ENCODE results near the gene BAAT. TPM values are rescaled to one million over a fixed set of nuclear protein-coding genes. Genes with fewer than 3 reads are reported as not detected.

The BAAT gene
- total and polyA plus RNA-seq, 9 donors: 0.10 to 0.31 (median 0.12) TPM; not detected in 6

DNA sequence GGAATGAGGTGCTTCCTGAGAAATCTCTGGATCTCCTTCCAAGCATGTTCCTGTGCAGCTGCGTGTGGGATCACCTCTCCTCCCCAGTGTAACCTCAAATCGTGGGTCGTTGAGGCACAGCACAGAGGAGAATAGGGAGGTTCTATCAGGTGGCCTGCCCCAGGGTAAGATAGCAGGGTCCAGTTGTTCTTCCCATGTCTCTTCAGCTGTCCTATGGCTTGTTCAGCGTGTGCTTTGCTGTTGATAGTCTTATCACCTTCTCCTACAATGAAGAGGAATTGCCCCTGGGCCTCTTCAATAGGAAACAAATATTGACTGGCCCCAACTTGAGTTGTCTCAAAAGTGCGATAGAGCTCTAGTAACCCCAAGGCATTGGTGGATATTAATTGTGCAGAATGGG lies 22.4 kb downstream of the BAAT start:
- Histone ChIP-seq H3K4me1 (ENCODE audit: insufficient read depth) (no peaks in the 10 kb centered on the region), H3K4me3 (no peak overlapping the region), H3K27me3 (no peaks in the 10 kb centered on the region), H3K36me3 (no peaks in the 10 kb centered on the region), H3K27ac (no peak overlapping the region), H3K9me3 (no peaks in the 10 kb centered on the region)
- no peak for TF ChIP-seq EP300 (IDR thresholded peaks at IDR 0.05)
- TF ChIP-seq POLR2A (IDR thresholded peaks at IDR 0.05): no peak
- TF ChIP-seq, protein P1, sequence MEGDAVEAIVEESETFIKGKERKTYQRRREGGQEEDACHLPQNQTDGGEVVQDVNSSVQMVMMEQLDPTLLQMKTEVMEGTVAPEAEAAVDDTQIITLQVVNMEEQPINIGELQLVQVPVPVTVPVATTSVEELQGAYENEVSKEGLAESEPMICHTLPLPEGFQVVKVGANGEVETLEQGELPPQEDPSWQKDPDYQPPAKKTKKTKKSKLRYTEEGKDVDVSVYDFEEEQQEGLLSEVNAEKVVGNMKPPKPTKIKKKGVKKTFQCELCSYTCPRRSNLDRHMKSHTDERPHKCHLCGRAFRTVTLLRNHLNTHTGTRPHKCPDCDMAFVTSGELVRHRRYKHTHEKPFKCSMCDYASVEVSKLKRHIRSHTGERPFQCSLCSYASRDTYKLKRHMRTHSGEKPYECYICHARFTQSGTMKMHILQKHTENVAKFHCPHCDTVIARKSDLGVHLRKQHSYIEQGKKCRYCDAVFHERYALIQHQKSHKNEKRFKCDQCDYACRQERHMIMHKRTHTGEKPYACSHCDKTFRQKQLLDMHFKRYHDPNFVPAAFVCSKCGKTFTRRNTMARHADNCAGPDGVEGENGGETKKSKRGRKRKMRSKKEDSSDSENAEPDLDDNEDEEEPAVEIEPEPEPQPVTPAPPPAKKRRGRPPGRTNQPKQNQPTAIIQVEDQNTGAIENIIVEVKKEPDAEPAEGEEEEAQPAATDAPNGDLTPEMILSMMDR (IDR thresholded peaks at IDR 0.05): no peak
- 61 to 80% (median 67%) methylated on average over 5 of the region's 5 CpGs for WGBS, 3 donors
- intact Hi-C loops (cut with DNase I): no loop called here
- no peak for DNase-seq

DNA sequence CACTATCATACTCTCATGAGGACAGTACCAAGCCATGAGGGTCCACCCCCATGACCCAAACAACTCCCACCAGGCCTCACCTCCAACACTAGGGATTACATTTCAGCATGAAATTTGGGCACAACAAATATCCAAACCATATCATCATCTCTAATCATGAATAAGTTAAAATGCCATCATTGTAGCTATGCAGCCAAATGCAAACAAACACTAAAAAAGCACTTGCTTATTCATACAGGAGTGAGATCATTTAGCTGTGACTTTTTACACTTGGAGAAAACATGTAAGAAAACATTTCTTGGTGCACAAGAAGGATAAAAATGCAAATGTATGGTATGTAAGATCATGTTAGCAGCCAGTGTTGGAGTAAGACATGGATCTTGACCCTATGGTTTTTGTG lies 24.2 kb downstream of the BAAT start:
- TF ChIP-seq POLR2A (IDR thresholded peaks at IDR 0.05): no peak
- TF ChIP-seq, protein P1 (IDR thresholded peaks at IDR 0.05): no peak
- no peak for TF ChIP-seq EP300 (IDR thresholded peaks at IDR 0.05)
- H3K27me3 ChIP-seq: no peaks in the 10 kb centered on the region
- H3K27ac ChIP-seq: no peak overlapping the region
- no peaks in the 10 kb centered on the region for H3K36me3 ChIP-seq
- H3K4me3 ChIP-seq: no peak overlapping the region
- no peak for DNase-seq
- H3K4me1 ChIP-seq (ENCODE audit: insufficient read depth): no peaks in the 10 kb centered on the region
- intact Hi-C loops (cut with DNase I): no loop called here
- H3K9me3 ChIP-seq: no peaks in the 10 kb centered on the region

DNA sequence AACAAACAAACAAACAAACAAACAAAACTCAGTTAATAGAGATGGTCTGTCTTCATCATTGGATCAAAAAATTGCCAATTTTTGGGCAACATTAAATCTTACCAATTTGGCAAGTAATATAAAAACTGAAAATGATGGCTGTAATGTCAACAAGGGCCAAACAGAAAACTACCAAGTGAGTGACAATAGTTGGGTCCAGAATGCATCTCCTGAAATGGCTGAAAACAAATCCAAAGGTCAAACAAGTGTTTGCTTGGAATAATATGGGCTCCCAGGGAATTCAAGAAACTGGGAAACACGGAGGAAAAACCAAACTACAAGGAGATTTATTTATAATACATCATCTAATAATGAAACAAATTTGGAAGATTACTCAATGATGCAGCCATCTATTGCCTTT lies 25.1 kb downstream of the BAAT start:
- no peak for DNase-seq
- Histone ChIP-seq H3K4me3 (no peak overlapping the region), H3K27me3 (no peaks in the 10 kb centered on the region), H3K9me3 (no peaks in the 10 kb centered on the region), H3K36me3 (no peaks in the 10 kb centered on the region), H3K4me1 (ENCODE audit: insufficient read depth) (no peaks in the 10 kb centered on the region), H3K27ac (no peak overlapping the region)
- intact Hi-C loops (cut with DNase I): no loop called here
- TF ChIP-seq EP300 (IDR thresholded peaks at IDR 0.05) (no peak), POLR2A (IDR thresholded peaks at IDR 0.05) (no peak)
- TF ChIP-seq, protein P1 (IDR thresholded peaks at IDR 0.05): no peak
- 59 to 70% (median 64%) methylated on average over 1 of the region's 1 CpG for WGBS, 3 donors

DNA sequence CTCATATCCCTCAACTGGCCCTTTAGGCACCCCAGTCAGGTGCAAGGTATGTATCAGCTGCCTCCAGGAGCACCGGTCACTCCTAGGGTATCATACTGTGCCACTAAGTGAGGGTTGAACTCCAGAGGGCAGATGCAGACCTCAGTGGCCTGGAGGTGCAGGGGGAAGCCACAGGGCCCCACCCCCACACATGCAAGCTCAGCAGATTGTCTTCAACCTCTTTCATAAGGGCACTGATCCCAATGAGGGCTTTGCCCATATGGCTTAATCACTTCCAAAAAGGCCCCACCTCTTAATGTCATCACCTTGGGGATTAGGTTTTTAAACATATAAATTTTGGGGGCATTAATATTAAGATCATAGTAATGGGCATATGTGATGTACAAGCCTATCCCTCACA lies 28.2 kb downstream of the BAAT start:
- Histone ChIP-seq H3K27me3 (no peaks in the 10 kb centered on the region), H3K27ac (no peak overlapping the region), H3K4me1 (ENCODE audit: insufficient read depth) (no peaks in the 10 kb centered on the region), H3K4me3 (no peak overlapping the region), H3K36me3 (no peaks in the 10 kb centered on the region), H3K9me3 (no peaks in the 10 kb centered on the region)
- TF ChIP-seq, protein P1 (IDR thresholded peaks at IDR 0.05): no peak
- TF ChIP-seq EP300 (IDR thresholded peaks at IDR 0.05) (no peak), POLR2A (IDR thresholded peaks at IDR 0.05) (no peak)
- no peak for DNase-seq
- intact Hi-C loops (cut with DNase I): no loop called here
- WGBS, 3 donors: 22 to 93% (median 48%) methylated on average over 1 of the region's 1 CpG

Measured in ovary (tissue), 9 donors.